Measurements from ENCODE around the gene LGI2. TPM values are rescaled to one million over a fixed set of nuclear protein-coding genes. Genes with fewer than 3 reads are reported as not detected.

LGI2 gene
- polyA plus RNA-seq: under 1 TPM; 0.08 to 0.27 TPM

GRCh38 chr4:25030277-25031076, at the start of gene LGI2:
LGI2 (minus strand) TSS chr4:25030946; CDS start chr4:25030693, 253 bp downstream.
- Histone ChIP-seq H3K9me3 (ENCODE audit: control insufficient read depth in 2 of 2, insufficient read depth in 1 of 2, low read depth in 1 of 2, low read length in 1 of 2) (no peaks in the 10 kb centered on the region), H3K27me3 (ENCODE audit: control insufficient read depth in 1 of 2, insufficient read depth in 2 of 2, low read length in 2 of 2) (peaks cover 0 to 4% of the 10 kb centered on the region in 2 donors), H3K4me1 (ENCODE audit: control insufficient read depth in 2 of 2, insufficient read depth in 2 of 2, low read length in 1 of 2) (peaks cover 0 to 7% of the 10 kb centered on the region in 2 donors), H3K4me3 (ENCODE audit: low read depth in 1 of 2, low read length in 2 of 2) (peak within 1 kb of the TSS; percentile 38 to 52), H3K36me3 (ENCODE audit: control insufficient read depth in 2 of 2, insufficient read depth in 2 of 2, low read length in 1 of 2) (no peaks in the 10 kb centered on the region), H3K27ac (ENCODE audit: low read depth in 2 of 2, low read length in 1 of 2) (no peak within 1 kb of the TSS)
- WGBS, 2 donors: 2 to 3% methylated on average over 68 to 92 of the region's 92 CpGs

GRCh38 chr4:25078523-25078922, 47.8 kb upstream of the LGI2 start:
- Histone ChIP-seq H3K27ac (ENCODE audit: low read depth in 2 of 2, low read length in 1 of 2) (no peak overlapping the region), H3K36me3 (ENCODE audit: control insufficient read depth in 2 of 2, insufficient read depth in 2 of 2, low read length in 1 of 2) (no peaks in the 10 kb centered on the region), H3K4me3 (ENCODE audit: low read depth in 1 of 2, low read length in 2 of 2) (no peak overlapping the region), H3K27me3 (ENCODE audit: control insufficient read depth in 1 of 2, insufficient read depth in 2 of 2, low read length in 2 of 2) (no peaks in the 10 kb centered on the region), H3K4me1 (ENCODE audit: control insufficient read depth in 2 of 2, insufficient read depth in 2 of 2, low read length in 1 of 2) (no peaks in the 10 kb centered on the region), H3K9me3 (ENCODE audit: control insufficient read depth in 2 of 2, insufficient read depth in 1 of 2, low read depth in 1 of 2, low read length in 1 of 2) (peaks cover 0 to 4% of the 10 kb centered on the region in 2 donors)
- 87 to 90% methylated on average over 4 of the region's 4 CpGs for WGBS, 2 donors

- 77 to 80% methylated on average over 3 of the region's 3 CpGs for WGBS, 2 donors
- Histone ChIP-seq H3K4me3 (ENCODE audit: low read depth in 1 of 2, low read length in 2 of 2) (no peak overlapping the region), H3K27ac (ENCODE audit: low read depth in 2 of 2, low read length in 1 of 2) (no peak overlapping the region), H3K4me1 (ENCODE audit: control insufficient read depth in 2 of 2, insufficient read depth in 2 of 2, low read length in 1 of 2) (peaks cover 0 to 2% of the 10 kb centered on the region in 2 donors), H3K36me3 (ENCODE audit: control insufficient read depth in 2 of 2, insufficient read depth in 2 of 2, low read length in 1 of 2) (no peaks in the 10 kb centered on the region), H3K27me3 (ENCODE audit: control insufficient read depth in 1 of 2, insufficient read depth in 2 of 2, low read length in 2 of 2) (no peaks in the 10 kb centered on the region), H3K9me3 (ENCODE audit: control insufficient read depth in 2 of 2, insufficient read depth in 1 of 2, low read depth in 1 of 2, low read length in 1 of 2) (peaks cover 0 to 4% of the 10 kb centered on the region in 2 donors)
Measured at GRCh38 chr4:25076625-25077398, 46.1 kb upstream of the LGI2 start.

GRCh38 chr4:25075851-25076250, 45.1 kb upstream of the LGI2 start:
- Histone ChIP-seq H3K27me3 (ENCODE audit: control insufficient read depth in 1 of 2, insufficient read depth in 2 of 2, low read length in 2 of 2) (no peaks in the 10 kb centered on the region), H3K4me3 (ENCODE audit: low read depth in 1 of 2, low read length in 2 of 2) (no peak overlapping the region), H3K36me3 (ENCODE audit: control insufficient read depth in 2 of 2, insufficient read depth in 2 of 2, low read length in 1 of 2) (no peaks in the 10 kb centered on the region), H3K27ac (ENCODE audit: low read depth in 2 of 2, low read length in 1 of 2) (no peak overlapping the region), H3K9me3 (ENCODE audit: control insufficient read depth in 2 of 2, insufficient read depth in 1 of 2, low read depth in 1 of 2, low read length in 1 of 2) (peaks cover 0 to 2% of the 10 kb centered on the region in 2 donors), H3K4me1 (ENCODE audit: control insufficient read depth in 2 of 2, insufficient read depth in 2 of 2, low read length in 1 of 2) (peaks cover 0 to 2% of the 10 kb centered on the region in 2 donors)
- 53 to 54% methylated on average over 4 of the region's 4 CpGs for WGBS, 2 donors

- no peaks in the 10 kb centered on the region for H3K36me3 ChIP-seq (ENCODE audit: control insufficient read depth in 2 of 2, insufficient read depth in 2 of 2, low read length in 1 of 2)
- H3K4me1 ChIP-seq (ENCODE audit: control insufficient read depth in 2 of 2, insufficient read depth in 2 of 2, low read length in 1 of 2): peaks cover 0 to 2% of the 10 kb centered on the region in 2 donors
- 66 to 82% methylated on average over 11 of the region's 11 CpGs for WGBS, 2 donors
- no peak overlapping the region for H3K27ac ChIP-seq (ENCODE audit: low read depth in 2 of 2, low read length in 1 of 2)
- no peaks in the 10 kb centered on the region for H3K27me3 ChIP-seq (ENCODE audit: control insufficient read depth in 1 of 2, insufficient read depth in 2 of 2, low read length in 2 of 2)
- no peak overlapping the region for H3K4me3 ChIP-seq (ENCODE audit: low read depth in 1 of 2, low read length in 2 of 2)
- H3K9me3 ChIP-seq (ENCODE audit: control insufficient read depth in 2 of 2, insufficient read depth in 1 of 2, low read depth in 1 of 2, low read length in 1 of 2): peaks cover 0 to 2% of the 10 kb centered on the region in 2 donors
Measured at GRCh38 chr4:25075129-25075528, 44.4 kb upstream of the LGI2 start.

GRCh38 chr4:25070545-25070944, 39.8 kb upstream of the LGI2 start:
- Histone ChIP-seq H3K36me3 (ENCODE audit: control insufficient read depth in 2 of 2, insufficient read depth in 2 of 2, low read length in 1 of 2) (no peaks in the 10 kb centered on the region), H3K4me3 (ENCODE audit: low read depth in 1 of 2, low read length in 2 of 2) (no peak overlapping the region), H3K27me3 (ENCODE audit: control insufficient read depth in 1 of 2, insufficient read depth in 2 of 2, low read length in 2 of 2) (no peaks in the 10 kb centered on the region), H3K4me1 (ENCODE audit: control insufficient read depth in 2 of 2, insufficient read depth in 2 of 2, low read length in 1 of 2) (peaks cover 0 to 2% of the 10 kb centered on the region in 2 donors), H3K9me3 (ENCODE audit: control insufficient read depth in 2 of 2, insufficient read depth in 1 of 2, low read depth in 1 of 2, low read length in 1 of 2) (peaks cover 0 to 2% of the 10 kb centered on the region in 2 donors), H3K27ac (ENCODE audit: low read depth in 2 of 2, low read length in 1 of 2) (no peak overlapping the region)
- WGBS, 2 donors: 74 to 76% methylated on average over 3 of the region's 3 CpGs

GRCh38 chr4:25069014-25069413, 38.3 kb upstream of the LGI2 start:
- H3K9me3 ChIP-seq (ENCODE audit: control insufficient read depth in 2 of 2, insufficient read depth in 1 of 2, low read depth in 1 of 2, low read length in 1 of 2): peaks cover 0 to 2% of the 10 kb centered on the region in 2 donors
- no peak overlapping the region for H3K4me3 ChIP-seq (ENCODE audit: low read depth in 1 of 2, low read length in 2 of 2)
- no peaks in the 10 kb centered on the region for H3K27me3 ChIP-seq (ENCODE audit: control insufficient read depth in 1 of 2, insufficient read depth in 2 of 2, low read length in 2 of 2)
- peaks cover 0 to 2% of the 10 kb centered on the region in 2 donors for H3K4me1 ChIP-seq (ENCODE audit: control insufficient read depth in 2 of 2, insufficient read depth in 2 of 2, low read length in 1 of 2)
- 84 to 85% methylated on average over 3 of the region's 3 CpGs for WGBS, 2 donors
- no peaks in the 10 kb centered on the region for H3K36me3 ChIP-seq (ENCODE audit: control insufficient read depth in 2 of 2, insufficient read depth in 2 of 2, low read length in 1 of 2)
- H3K27ac ChIP-seq (ENCODE audit: low read depth in 2 of 2, low read length in 1 of 2): no peak overlapping the region

- Histone ChIP-seq H3K4me1 (ENCODE audit: control insufficient read depth in 2 of 2, insufficient read depth in 2 of 2, low read length in 1 of 2) (peaks cover 0 to 2% of the 10 kb centered on the region in 2 donors), H3K27me3 (ENCODE audit: control insufficient read depth in 1 of 2, insufficient read depth in 2 of 2, low read length in 2 of 2) (no peaks in the 10 kb centered on the region), H3K36me3 (ENCODE audit: control insufficient read depth in 2 of 2, insufficient read depth in 2 of 2, low read length in 1 of 2) (no peaks in the 10 kb centered on the region), H3K27ac (ENCODE audit: low read depth in 2 of 2, low read length in 1 of 2) (no peak overlapping the region), H3K9me3 (ENCODE audit: control insufficient read depth in 2 of 2, insufficient read depth in 1 of 2, low read depth in 1 of 2, low read length in 1 of 2) (peaks cover 0 to 2% of the 10 kb centered on the region in 2 donors), H3K4me3 (ENCODE audit: low read depth in 1 of 2, low read length in 2 of 2) (no peak overlapping the region)
- 81 to 87% methylated on average over 3 of the region's 3 CpGs for WGBS, 2 donors
Measured at GRCh38 chr4:25068386-25068785, 37.6 kb upstream of the LGI2 start.

GRCh38 chr4:25065932-25066590, 35.3 kb upstream of the LGI2 start:
- no peaks in the 10 kb centered on the region for H3K4me1 ChIP-seq (ENCODE audit: control insufficient read depth in 2 of 2, insufficient read depth in 2 of 2, low read length in 1 of 2)
- H3K27me3 ChIP-seq (ENCODE audit: control insufficient read depth in 1 of 2, insufficient read depth in 2 of 2, low read length in 2 of 2): no peaks in the 10 kb centered on the region
- H3K36me3 ChIP-seq (ENCODE audit: control insufficient read depth in 2 of 2, insufficient read depth in 2 of 2, low read length in 1 of 2): no peaks in the 10 kb centered on the region
- H3K27ac ChIP-seq (ENCODE audit: low read depth in 2 of 2, low read length in 1 of 2): no peak overlapping the region
- H3K4me3 ChIP-seq (ENCODE audit: low read depth in 1 of 2, low read length in 2 of 2): no peak overlapping the region
- 87 to 92% methylated on average over 7 of the region's 7 CpGs for WGBS, 2 donors
- peaks cover 0 to 2% of the 10 kb centered on the region in 2 donors for H3K9me3 ChIP-seq (ENCODE audit: control insufficient read depth in 2 of 2, insufficient read depth in 1 of 2, low read depth in 1 of 2, low read length in 1 of 2)

All from esophagus (tissue), 2 donors.